GM15510 (cell line): ENCODE data around the gene AGXT.

Experiments used
- POLR2A ChIP-seq: IDR thresholded peaks from 3 replicates; pipeline ENCODE4 v1.6.1; 2011; ENCODE audit warnings: borderline replicate concordance; ENCODE audit not compliant: insufficient read length; ENCODE audit errors: extremely low read depth

Gene AGXT

DNA sequence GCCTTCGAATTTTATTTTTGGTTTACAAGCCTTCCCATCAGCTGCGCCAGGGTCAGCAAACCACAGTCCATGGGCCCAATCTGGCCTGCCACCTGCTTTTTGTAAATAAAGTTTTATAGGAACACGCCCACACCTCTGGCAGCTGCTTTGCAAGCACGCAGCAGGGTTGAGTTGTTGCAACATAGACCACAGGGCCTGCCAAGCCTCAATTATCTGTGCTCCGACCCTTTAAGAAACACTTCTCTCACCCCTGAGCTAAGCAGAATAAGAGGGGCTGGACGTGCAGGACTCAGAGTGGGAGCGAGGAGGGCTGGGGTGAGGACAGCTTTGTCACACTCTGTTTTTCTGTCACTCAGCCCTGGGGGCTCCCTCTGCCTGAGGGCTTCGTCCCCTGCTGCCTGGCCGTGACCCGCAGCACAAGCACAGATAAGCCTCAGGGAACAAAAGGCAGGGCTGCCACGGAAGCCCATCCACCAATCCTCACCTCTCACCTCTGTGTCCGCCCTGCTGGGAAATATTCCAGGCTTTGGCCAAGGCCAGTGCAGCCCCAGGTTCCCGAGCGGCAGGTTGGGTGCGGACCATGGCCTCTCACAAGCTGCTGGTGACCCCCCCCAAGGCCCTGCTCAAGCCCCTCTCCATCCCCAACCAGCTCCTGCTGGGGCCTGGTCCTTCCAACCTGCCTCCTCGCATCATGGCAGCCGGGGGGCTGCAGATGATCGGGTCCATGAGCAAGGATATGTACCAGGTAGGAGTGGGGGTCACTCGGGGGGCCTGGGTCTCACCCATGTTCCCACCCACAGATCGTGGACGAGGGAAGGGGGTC, at the start of gene AGXT:
AGXT (plus strand) TSS at position 539 of the 823 bp plus-strand sequence; CDS start at position 581, 42 bp downstream.
- TF ChIP-seq POLR2A: no peak

- no peak for TF ChIP-seq POLR2A
Measured at GRCh38 chr2:240819126-240819857, 49.3 kb upstream of the AGXT start.

- no peak for TF ChIP-seq POLR2A
Measured at GRCh38 chr2:240819858-240820606, 48.6 kb upstream of the AGXT start, which contains the start of gene KIF1A. Gene KIF1A (minus strand): TSS chr2:240820219. CDS start chr2:240797752, 22,467 bp downstream.

DNA sequence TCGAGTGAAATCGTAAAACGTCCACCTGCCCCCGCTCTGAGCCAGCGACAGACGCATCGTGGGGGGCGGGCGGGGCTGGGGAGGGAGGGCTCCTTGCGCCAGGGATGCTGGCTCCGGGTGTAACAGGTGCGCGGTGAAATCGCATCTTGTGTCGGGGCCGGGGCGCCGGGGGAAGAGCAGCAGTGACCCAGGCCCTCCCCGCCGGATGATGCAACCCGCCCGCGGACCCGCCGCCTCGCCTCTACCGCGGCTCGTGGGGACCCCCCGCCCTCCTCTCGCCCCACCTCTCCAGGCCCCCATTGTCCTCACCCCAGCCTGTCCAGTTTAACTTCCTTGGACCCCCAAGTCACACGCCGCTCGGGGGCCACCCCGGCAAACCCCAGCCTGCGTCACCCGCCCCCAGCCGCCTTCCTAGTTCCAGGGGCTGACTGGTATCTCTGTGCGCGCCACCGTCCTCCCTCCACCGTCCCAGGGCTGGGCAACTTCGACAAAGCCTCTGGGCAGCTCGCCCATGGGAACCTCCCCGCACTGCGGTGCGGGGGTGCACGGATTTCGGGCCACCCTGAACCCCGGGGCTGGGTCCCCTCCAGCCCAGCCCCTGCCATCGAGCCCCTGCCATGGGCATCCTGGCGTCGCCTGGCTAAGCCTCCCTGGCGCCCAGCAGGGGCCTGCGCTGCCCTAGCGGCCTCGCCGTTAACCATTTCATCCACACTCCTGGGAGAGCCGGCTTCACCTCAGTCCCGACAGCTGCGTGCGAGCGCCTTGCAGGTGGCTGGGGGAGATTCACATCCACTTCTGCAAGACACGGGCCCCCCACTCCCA, 47.8 kb upstream of the AGXT start:
- TF ChIP-seq POLR2A: no peak

- no peak for TF ChIP-seq POLR2A
Measured at GRCh38 chr2:240821429-240821778, 47.2 kb upstream of the AGXT start.

- no peak for TF ChIP-seq POLR2A
Measured at GRCh38 chr2:240822280-240822847, 46.3 kb upstream of the AGXT start.

GRCh38 chr2:240823449-240824336, 44.9 kb upstream of the AGXT start:
- no peak for TF ChIP-seq POLR2A

- no peak for TF ChIP-seq POLR2A
Measured at GRCh38 chr2:240825476-240825875, 43.1 kb upstream of the AGXT start.

- no peak for TF ChIP-seq POLR2A
Measured at GRCh38 chr2:240831594-240832204, 36.9 kb upstream of the AGXT start.

DNA sequence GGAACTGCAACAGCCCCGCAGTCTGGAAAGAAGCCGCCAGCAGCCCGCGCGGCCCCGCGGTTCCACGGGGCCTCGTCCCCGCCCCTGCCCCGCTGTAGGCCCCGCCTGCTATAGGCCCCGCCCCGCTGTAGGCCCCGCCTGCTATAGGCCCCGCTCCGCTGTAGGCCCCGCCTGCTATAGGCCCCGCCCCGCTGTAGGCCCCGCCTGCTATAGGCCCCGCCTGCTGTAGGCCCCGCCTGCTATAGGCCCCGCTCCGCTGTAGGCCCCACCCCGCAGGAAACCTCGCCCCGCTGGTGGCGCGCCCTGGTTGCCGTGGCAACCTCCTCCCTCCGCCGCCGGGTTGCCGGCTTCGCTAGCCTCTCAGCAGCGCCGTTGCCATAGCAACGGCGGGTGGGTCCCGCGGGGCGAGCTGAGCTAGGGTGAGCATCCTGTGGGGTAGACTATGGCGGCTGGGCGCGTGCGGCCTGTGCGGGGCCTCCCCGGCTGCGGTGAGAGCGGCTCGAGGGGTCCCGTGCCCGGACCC, 36.4 kb upstream of the AGXT start:
- no peak for TF ChIP-seq POLR2A

GRCh38 chr2:240832921-240833494, 35.6 kb upstream of the AGXT start:
- TF ChIP-seq POLR2A: no peak

DNA sequence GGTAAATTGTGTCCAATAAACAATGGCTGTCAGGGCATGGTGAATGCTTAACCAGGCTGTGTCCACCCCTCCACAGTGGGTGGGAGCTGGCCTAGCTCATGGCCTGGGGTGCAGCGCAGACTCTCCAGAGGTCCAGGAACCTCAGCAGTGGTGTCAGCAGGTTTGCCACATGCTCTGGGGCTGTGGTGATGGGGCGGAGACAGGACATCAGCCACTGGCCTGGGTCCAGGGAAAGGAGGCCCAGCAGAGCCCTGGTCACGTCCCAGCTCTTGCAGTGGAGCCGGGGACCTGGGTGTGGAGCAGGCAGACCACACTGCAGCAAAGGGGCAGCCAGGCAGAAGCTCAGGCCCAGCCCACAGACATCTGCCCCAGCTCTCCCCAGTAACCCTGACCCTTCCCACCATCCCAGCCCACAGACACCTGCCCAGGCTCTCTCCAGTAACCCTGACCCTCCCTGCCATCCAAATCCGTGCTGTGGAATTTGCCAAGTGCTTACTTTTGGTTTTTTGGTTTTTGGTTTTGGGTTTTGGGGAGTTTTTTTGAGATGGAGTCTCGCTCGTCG, 34.8 kb upstream of the AGXT start:
- TF ChIP-seq POLR2A: no peak

DNA sequence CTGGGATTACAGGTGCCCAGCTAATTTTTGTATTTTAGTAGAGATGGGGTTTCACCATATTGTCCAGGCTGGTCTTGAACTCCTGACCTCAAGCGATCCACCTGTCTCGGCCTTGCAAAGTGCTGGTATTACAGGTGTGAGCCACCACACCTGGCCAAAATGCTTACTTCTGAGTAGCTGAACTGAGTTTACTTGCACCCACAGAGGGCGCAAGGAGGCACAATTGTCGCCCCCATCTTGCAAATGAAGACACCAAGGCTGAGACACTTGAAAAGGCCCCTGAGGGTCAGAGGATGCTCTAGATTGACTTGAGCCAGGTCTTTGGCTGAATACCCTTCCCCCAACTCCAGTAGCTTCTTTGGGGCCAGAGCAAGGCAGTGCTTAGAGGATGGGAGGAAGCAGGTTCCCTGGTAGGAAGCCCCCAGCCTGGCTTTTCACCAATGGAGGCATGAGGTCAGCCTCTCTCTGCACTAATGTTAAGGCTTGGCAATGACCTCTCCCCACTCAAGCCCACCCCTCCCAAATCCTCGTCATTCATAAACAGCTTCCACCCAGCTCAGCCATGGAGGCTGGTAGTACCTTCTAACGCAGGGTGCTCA, 34.1 kb upstream of the AGXT start:
- no peak for TF ChIP-seq POLR2A
